ENCODE measurements around the gene BID. TPM values are rescaled to one million over a fixed set of nuclear protein-coding genes. Genes with fewer than 3 reads are reported as not detected.

Gene BID
- total RNA-seq (2012; rRNA removed), result 59.4 and 69.5 TPM in 2 replicates
- 240 and 272 TPM in 2 replicates for polyA plus RNA-seq (2012; rRNA removed)
- polyA plus RNA-seq (2012; cell fraction: cytosol; rRNA removed), result 79.6 and 204 TPM in 2 replicates
- 82.1 and 146 TPM in 2 replicates for polyA plus RNA-seq (2012; cell fraction: nucleus; rRNA removed; ENCODE audit: low replicate concordance)
- Bru-seq, nascent RNA, result percentile 71 among the genes with signal in this experiment
- BruChase-seq, experiment 1, labeled RNA remaining after a 6-hour chase, result percentile 78 among the genes with signal in this experiment
- percentile 77 among the genes with signal in this experiment for BruChase-seq, experiment 2, labeled RNA remaining after a 2-hour chase
- long read RNA-seq, transcript BID-204 (5 exons, 2,129 nt), result minor isoform, 11 of 138 reads
- long read RNA-seq, transcript BID-203 (4 exons, 1,879 nt), result minor isoform, 8 of 138 reads
- long read RNA-seq, transcript BID-215 (6 exons, 2,199 nt), result major isoform, 81 of 138 reads
- long read RNA-seq, partial matches to known transcripts, result 8 of 138 reads
- long read RNA-seq, other reads (novel, unspliced or antisense), result 26 of 138 reads

GRCh38 chr22:17774206-17774925 is at the start of gene BID:
Gene BID, minus strand, starts transcription at chr22:17774469. Its CDS starts 24,353 bp downstream, at chr22:17750116.
- no peak within 1 kb of the TSS for H2BK120ac ChIP-seq (ENCODE audit: low read depth, low read length)
- CTCF ChIA-PET, result no interaction called here
- POLR2A ChIA-PET (ENCODE audit: unreplicated experiment), result interaction anchor here (0.5 to 0.8 kb wide), 2 partner anchors 22 to 376 kb away, joined by 3 to 11 read pairs; partner anchors contain the start of gene USP18
- BruUV-seq (replicated peaks), result no TSS peak
- no peaks in the 10 kb centered on the region for H3K27me3 ChIP-seq (ENCODE audit: control insufficient read depth, insufficient read depth, low read length)
- peaks cover 15% of the 10 kb centered on the region for H3K4me1 ChIP-seq (ENCODE audit: control insufficient read depth, insufficient read depth, low read length)
- peak within 1 kb of the TSS; percentile 62 for H3K4me3 ChIP-seq (ENCODE audit: insufficient read depth, low read depth, low read length)
- intact Hi-C loops (cut with micrococcal nuclease) (no loop called here), in situ Hi-C loops (cut with MboI; ENCODE audit: low sequenced_read_pairs) (loop anchor here (5.0 kb wide), 1 partner anchor 42 kb away; no protein-coding TSS in a partner anchor), dilution Hi-C loops (cut with HindIII; ENCODE audit: low sequenced_read_pairs, unreplicated experiment) (no loop called here)
- DNase-seq, result peak; percentile 17
- H2AK5ac ChIP-seq (ENCODE audit: low read depth, low read length), result peak within 1 kb of the TSS; percentile 43; the same call in 1 of the 2 replicates
- H2BK15ac ChIP-seq (ENCODE audit: low read depth, low read length), result peak within 1 kb of the TSS; percentile 64; the same call in 1 of the 3 replicates
- peak within 1 kb of the TSS; percentile 73 for H3K14ac ChIP-seq (replicated peaks; ENCODE audit: low read depth, low read length)
- H2BK5ac ChIP-seq (ENCODE audit: low read depth, low read length, poor library complexity, severe bottlenecking), result peak within 1 kb of the TSS; percentile 12
- H4K91ac ChIP-seq (ENCODE audit: insufficient read depth, low read depth, low read length), result no peak within 1 kb of the TSS; the same call in 1 of the 2 replicates
- peak within 1 kb of the TSS in 1 of 2 experiments; percentile 74; a peak in 2 of 4 replicates for H4K8ac ChIP-seq (ENCODE audit: low read depth in 2 of 2, low read length in 2 of 2)
- no peak within 1 kb of the TSS for H2BK20ac ChIP-seq (ENCODE audit: low read depth, low read length)
- peak within 1 kb of the TSS; percentile 23; the same call in 1 of the 2 replicates for H4K5ac ChIP-seq (ENCODE audit: low read depth, low read length)
- WGBS, 2 experiments (ENCODE audit: extremely low coverage in 2 of 2, insufficient read length in 1 of 2), result 3% methylated on average over 11 of the region's 64 CpGs; no CpG with 5 or more reads in 1 of the 2 experiments
- peak within 1 kb of the TSS; percentile 94 for H2AFZ ChIP-seq (replicated peaks; ENCODE audit: low read length, poor library complexity)
- H3K9me1 ChIP-seq (ENCODE audit: insufficient read depth, low read length), result peaks cover 18% of the 10 kb centered on the region; the same call in 1 of the 2 replicates
- peak; percentile 79 for ATAC-seq (ENCODE audit: low read depth)
- peak within 1 kb of the TSS; percentile 29; the same call in 1 of the 2 replicates for H3K27ac ChIP-seq (ENCODE audit: insufficient read depth, low read length)
- peaks cover 12 to 37% of the 10 kb centered on the region in 2 experiments; a peak in 3 of 4 replicates for H3K79me1 ChIP-seq (ENCODE audit: low read depth in 1 of 2, low read length in 2 of 2)
- H3K4ac ChIP-seq (ENCODE audit: low read depth, low read length), result peak within 1 kb of the TSS; percentile 69
- H3K56ac ChIP-seq (ENCODE audit: extremely low read depth, insufficient read depth, low read length), result peak within 1 kb of the TSS; percentile 40; the same call in 1 of the 2 replicates
- H3K23ac ChIP-seq (ENCODE audit: low read depth, low read length), result peak within 1 kb of the TSS; percentile 75; the same call in 1 of the 2 replicates
- H3K36me3 ChIP-seq (ENCODE audit: control insufficient read depth, insufficient read depth, low read length), result no peaks in the 10 kb centered on the region
- H2AK9ac ChIP-seq (replicated peaks; ENCODE audit: low read depth, low read length, poor library complexity), result peak within 1 kb of the TSS; percentile 96
- peaks cover 42% of the 10 kb centered on the region for H4K20me1 ChIP-seq (ENCODE audit: insufficient read depth, low read length)
- H3K9me3 ChIP-seq (ENCODE audit: control insufficient read depth, insufficient read depth, low read length), result no peaks in the 10 kb centered on the region
- no peak within 1 kb of the TSS for H3K18ac ChIP-seq (ENCODE audit: low read depth, low read length)
- H3K9ac ChIP-seq (ENCODE audit: low read depth, low read length), result peak within 1 kb of the TSS; percentile 79
- peak within 1 kb of the TSS; percentile 93 for H3K4me2 ChIP-seq (ENCODE audit: low read depth, low read length)
- TF ChIP-seq RCOR1 (IDR thresholded peaks at IDR 0.05; ENCODE audit: insufficient replicate concordance, low read length), result no peak
- no peak for TF ChIP-seq USF2 (IDR thresholded peaks at IDR 0.05; ENCODE audit: low read depth, low read length)
- no peak for TF ChIP-seq MXI1 (IDR thresholded peaks at IDR 0.05; ENCODE audit: borderline replicate concordance, low read depth, low read length)
- TF ChIP-seq MAZ (IDR thresholded peaks at IDR 0.05; ENCODE audit: borderline replicate concordance, low read depth, low read length), result no peak
- no peak for TF ChIP-seq SMC3 (IDR thresholded peaks at IDR 0.05; ENCODE audit: low read depth, low read length)
- TF ChIP-seq ELK1 (IDR thresholded peaks at IDR 0.05; ENCODE audit: borderline replicate concordance, low read depth, low read length), result no peak
- TF ChIP-seq CEBPB (IDR thresholded peaks at IDR 0.05; ENCODE audit: low read depth, low read length), result no peak
- no peak for TF ChIP-seq RFX5 (IDR thresholded peaks at IDR 0.05; ENCODE audit: low read depth, low read length)
- TF ChIP-seq CTCF (conservative IDR thresholded peaks at IDR 0.05; ENCODE audit: low read depth, low read length), result no peak
- no peak for TF ChIP-seq MAFK (IDR thresholded peaks at IDR 0.05; ENCODE audit: low read depth, low read length)
